Activated CD4-positive, CD25-positive, alpha-beta regulatory T cell treated with anti-CD3 and anti-CD28 coated beads, Interleukin-2, amount 50 U/mL, for 16 hours (primary cell): ENCODE data around the gene MOXD1.

Experiments used
- DNase-seq: peaks from one replicate; pipeline ENCODE4 v3.0.0-alpha.2; 2020; ENCODE audit warnings: low read depth, low spot score

The MOXD1 gene

DNA sequence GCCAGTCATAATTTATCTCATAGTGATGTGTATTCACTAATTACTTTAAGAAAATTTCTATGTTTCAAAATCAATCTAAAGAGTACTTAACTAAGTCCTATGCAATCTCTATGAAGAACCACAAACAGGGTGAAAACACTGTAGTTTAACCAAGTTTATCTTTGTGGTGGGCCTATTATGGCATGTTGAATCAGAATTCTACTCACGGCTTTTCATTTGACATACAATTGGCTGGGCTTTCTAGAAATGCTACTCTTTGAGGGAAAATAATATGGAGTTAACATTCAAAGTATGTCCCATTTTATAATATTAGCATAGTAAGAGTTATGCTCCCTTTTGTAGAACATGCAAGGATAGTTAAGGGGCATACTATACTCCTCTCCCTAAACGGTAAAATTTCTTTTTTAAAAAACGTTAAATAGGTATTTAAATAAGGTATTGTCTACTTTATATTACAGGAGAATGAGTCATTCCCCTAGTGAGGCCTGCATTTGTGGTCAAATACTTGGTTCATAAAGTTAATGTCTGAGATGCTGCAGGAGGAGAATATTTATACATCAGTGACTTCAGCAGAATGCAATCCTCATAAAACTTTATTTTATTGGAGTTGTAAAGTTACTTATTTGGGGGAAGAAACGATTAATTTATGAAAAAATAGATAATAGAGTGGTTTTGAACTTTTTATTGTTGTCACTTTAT is 1.8 kb downstream of the MOXD1 start:
- DNase-seq: no peak

DNA sequence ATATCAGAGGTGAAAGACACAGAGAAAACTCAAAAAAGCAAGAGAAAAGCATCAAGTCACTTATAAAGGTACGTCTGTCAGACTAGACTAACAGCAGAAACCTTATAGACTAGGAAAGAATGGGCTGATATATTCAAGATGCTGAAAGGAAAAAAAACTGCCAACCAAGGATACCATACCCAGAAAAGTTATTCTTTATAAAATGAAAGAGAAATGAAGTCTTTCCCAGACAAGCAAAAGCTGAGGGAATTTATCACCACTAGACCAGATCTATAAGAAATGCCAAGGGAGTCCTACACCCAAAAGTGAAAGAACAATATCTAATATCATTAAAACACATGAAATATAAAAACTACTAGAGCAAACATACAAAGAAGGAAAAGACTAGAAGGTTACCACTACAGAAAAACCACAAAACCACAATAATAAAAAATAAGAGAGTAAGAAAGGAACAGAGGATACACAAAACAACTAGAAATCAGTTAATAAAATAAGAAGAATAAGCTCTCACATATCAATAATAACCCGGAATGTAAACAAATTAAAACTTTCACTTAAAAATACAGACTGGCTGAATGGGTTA is 6.2 kb downstream of the MOXD1 start:
- no peak for DNase-seq

DNA sequence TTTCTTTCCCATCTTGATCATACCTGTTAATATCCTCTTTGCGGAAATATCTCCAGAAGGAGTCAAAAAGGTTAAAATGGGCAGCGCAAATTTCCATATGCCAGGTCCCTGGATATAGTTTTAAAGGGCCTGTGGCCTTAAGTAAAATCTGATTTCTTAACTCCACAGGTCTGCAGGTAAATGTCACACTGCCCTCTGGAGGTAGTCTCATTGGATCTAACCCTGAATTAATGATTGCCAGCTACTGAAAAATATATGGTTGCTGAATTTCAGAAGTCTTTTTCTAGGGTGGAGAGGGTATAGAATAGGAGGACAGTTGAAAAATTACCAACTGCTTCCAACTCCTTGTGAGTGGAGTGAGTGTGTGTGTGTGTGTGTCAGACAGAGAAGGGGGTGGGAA is 8.5 kb downstream of the MOXD1 start:
- DNase-seq: no peak

DNA sequence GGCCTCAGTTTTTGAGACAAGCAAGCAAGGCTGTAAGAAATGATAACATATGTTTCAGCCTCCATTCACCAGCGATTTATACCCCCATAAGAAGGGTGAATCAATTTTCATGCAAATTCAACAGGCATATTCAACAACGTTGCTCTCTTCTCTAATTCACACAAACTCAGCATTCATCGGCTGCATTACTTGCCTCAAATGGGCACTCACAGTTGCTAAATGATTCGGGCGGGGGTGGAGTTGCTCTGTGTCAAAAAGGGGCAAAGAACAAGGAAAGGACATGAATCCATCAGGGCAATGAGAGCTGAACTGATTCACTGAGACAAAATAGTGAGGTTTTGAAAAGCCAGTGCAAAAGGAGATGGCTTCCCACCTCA is 9.0 kb downstream of the MOXD1 start:
- no peak for DNase-seq

DNA sequence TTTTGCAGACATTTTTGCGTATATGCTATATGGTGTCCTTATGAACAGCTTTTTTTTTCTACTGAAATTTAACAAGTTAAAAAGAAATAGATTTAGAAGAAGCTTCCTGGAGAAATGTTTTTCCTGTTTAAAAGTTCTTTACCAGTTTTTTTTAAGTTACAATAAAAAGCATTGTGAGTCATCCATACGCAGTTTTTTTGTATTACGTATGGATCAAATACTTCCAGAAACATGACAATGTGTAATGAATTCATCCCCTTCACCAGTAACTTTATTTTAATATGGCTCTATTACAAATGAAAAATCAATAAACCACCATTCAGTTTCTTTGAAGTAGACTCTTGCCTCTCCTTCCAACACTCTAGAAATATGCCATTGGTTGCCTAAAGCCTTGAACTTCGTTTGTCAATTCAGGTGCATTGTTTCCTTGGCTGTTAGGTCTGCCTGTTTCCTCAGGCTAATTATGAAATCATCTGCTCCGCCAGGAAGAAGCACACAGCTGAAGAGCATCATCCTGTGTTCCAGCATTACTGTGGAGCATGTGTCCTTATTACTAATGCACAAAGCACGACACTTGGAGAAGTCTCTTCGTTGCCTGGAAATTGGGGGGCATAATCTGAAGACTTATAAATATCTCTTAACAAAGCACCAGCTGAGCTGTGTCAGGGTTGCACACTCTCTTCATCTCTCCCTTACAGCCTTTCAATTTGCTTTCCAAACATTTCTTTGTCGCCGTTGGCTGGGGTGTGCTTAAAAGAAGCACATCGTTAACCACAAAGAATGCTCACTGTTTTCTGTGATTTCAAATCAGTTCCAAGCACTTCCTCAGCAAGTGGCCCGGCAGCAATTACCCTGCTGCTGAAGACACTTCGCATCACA is 9.6 kb downstream of the MOXD1 start:
- no peak for DNase-seq

DNA sequence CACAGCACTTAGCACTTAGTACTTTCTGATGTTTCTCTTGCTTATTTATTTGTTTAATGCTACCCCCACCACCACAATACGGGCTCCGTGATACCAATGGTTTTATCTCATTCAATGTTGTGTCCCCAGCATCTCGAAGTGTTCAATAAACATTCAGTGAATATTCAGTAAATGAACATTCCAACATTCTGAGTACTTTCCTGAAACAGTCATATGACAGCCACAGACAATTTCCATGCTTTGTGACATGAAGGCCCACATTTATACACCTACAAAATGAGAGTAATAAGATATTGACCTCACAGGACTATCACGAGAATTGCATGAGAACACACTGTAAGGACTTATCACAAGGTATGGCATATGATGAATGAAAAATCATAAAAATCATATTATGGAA is 10.8 kb downstream of the MOXD1 start:
- DNase-seq: no peak

DNA sequence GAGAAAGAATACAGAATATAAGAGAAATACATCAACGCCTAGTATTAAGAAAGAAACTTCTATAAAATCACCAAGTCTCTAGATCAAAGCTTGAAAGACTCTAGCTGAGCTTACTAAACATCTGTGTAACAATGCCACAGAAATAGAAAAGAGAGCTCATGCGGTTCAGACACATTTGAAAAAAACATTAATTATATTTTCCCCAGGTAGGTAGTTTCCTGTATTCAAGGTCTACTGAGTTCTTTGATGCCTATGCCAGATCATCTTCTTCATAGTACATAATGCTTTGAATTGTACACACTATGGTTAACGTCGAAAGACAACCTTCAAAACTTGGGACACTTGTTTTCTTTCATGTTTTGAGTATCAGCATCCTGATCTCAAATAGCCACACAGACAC is 11.3 kb downstream of the MOXD1 start:
- no peak for DNase-seq

DNA sequence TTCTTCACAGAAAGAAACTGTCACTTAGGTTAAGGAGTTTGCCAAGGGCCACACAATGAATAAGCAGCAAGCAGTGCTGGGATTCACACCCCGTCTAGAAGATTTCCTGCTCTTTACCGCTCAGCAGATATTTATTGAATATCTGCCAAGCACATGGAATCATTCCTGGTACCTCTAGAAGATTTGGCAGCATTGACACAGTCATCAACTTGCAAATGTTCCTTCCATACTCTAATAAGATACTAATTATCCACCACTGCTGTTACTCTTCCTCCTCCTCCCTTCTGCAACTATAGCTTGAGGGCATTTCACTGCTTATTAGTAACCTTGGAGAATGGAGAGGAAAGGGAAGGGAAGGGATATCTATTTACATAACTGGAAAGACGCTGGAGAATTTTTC is 13.0 kb downstream of the MOXD1 start:
- no peak for DNase-seq

DNA sequence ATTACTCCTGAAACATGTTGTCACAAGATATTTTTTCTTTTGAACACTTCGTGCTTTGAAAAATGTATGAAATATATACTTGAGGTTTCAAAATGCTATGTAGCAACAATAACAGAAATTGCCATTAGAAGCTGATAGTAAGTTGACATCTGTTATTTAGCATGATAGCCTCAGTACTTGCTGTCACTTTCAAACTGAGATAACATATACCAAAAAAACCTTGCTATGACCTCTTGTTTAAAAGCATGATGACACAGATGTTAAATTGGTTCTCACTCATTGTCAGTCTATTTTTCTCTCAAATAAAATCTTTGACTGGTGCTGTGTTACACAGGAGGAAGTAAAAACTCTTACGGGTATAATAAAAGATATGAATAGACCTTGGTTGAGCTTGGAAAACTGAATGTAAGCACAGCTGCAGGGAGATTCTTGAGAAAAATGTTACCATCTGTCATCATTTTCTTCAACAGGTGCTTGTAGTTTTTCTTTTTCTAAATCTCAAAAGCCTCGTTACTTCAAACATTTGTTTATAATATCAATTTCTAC is 18.6 kb downstream of the MOXD1 start:
- no peak for DNase-seq

DNA sequence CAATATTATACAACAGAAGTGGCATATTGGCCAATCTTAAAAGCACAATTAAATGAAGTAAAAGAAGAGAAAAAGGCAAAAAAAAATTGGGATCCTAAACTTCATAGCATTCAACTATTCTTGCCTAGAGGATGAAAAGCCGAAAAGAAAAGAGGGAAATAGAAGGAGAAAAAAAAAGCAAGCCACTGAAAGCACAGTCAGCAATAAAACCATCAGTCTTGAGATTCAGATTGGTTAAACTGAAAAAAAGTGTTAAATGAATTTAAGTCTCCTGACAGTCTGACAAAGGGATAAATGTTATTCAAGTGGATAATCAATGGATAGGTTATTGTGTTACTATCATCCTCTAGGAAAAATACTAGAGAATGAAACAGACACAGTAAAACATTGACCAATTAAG is 19.9 kb downstream of the MOXD1 start:
- DNase-seq: no peak

DNA sequence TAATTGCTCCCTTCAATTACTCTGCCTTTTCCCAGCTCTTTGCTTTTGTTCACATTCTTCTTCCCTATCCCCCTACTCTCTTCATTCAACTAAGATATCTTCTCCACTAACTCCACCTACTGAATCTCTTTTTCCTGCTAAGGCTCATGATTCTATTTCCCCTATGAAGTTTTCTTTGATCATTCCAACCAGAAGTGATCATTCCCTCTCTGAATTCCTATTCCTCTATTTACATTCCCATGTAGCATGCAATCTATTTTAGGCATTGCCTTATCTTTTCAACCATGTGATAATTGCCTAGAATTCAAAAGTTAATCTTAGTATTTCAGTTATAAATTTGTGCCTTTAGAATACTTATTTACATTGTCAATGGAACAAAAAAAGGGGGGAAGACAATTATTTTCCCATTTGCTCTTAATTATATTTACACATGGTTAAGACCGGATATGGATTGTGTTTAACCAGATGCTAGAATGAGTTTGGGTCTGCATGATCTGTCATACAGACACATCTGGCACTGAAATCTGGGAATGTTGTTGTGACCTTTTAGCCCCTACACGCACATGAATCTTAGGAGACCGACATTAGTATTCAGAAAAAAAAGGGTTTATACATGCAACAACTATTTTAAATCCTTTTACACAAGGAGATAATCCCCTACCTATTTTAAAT is 20.8 kb downstream of the MOXD1 start:
- no peak for DNase-seq

DNA sequence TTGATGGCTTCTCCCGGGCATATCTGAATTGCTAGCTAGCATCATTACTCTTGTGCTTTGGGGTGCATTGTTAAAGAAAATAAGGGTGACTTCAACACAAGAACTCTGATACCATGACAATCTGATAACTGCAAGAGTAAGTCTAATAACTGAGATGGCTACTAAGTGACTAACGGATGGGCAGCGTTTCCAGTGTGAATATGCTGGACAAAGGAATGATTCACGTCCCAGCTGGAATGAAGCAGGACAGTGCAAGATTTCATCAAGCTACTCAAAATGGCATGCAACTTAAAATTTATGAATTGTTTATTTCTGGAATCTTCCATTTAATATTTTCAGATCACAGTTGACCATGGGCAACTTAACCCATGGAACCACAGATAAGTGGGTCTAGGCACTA is 31.7 kb downstream of the MOXD1 start:
- no peak for DNase-seq

DNA sequence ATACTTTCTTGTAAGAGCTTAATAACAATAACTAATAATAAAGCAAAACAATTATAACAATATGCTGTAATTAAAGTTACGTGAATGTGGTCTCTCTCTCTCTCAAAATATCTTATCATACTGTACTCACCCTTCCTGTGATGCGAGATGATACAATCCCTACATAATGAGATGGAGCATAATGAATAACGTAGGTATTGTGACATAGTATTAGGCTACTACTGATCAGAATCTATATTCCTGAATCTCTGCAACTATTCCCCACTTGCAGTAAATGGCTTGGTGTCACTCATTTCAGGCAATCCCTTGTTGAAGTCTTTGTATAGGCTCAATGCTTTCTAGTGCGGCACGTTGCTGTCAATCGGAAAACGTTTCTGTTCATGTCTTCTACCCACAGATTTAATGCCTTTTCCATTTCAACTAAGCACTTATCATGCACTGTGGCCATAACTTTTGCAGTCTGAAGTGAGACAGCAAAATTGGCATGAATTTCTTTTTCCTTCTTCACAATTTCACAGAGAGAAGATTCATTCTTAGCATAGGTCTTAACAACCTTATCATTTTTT is 32.3 kb downstream of the MOXD1 start:
- no peak for DNase-seq

DNA sequence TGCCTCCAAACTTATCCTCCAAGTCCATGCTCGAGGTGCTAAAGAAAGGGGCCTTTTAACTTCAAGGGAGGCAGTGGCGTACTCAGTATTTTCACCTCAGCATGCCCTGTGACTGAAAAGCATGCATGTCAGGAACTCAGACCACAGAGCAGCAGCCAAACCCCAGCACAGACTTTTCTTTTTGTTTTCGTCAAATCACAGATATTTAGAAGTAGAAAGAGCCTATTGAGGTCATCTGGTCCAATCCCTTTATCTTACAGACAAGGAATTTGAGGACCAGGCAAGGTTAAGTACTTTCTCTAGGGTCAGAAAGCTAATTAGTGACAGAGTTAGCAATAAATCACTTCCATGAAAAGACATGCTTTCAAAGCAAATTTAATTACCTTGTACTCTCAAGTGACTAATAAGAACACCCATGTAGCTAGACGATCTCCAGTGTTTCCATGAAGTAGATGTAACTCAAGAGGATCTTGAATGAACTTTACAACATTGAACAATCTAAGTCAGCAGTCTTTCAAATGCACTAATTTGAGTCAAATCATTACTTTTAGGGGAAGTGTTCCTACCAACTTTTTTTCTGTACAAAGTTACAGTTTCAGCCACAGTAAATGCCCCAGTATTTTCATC is 35.9 kb downstream of the MOXD1 start:
- DNase-seq: no peak

DNA sequence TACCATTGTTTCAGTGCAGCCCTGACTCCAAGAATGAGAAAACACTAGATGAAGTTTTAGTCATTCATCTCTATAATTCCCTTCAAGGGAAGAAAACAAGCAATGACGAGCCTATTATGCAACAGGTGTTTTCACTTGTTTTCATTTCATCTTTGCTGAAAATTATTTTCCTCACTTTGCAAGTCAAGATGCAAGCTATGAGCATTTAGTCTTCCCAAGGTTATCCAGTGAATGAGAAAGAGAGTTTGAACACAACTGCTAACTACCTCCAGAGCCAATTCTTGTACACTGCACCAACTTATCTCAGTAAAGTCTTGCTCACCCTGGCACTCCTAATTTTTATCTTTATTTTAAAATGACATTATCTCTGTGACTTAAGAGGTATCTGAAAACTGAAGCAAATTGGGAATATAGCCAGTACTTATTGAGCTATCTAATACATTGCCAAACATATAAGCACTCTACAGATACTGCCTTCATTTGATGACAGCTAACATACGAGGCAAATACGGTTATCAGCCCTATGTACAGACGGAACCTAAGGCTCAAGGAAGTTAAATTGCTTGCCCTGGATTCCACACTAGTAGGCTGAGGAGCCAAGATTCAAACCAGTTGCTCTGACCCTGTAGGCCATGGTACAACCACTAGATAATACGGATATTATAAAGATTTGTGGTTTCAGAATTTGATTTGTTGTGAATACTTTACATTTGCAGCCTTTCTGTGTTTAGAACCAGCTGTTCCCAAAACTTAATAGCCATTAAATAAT is 36.8 kb downstream of the MOXD1 start:
- no peak for DNase-seq

DNA sequence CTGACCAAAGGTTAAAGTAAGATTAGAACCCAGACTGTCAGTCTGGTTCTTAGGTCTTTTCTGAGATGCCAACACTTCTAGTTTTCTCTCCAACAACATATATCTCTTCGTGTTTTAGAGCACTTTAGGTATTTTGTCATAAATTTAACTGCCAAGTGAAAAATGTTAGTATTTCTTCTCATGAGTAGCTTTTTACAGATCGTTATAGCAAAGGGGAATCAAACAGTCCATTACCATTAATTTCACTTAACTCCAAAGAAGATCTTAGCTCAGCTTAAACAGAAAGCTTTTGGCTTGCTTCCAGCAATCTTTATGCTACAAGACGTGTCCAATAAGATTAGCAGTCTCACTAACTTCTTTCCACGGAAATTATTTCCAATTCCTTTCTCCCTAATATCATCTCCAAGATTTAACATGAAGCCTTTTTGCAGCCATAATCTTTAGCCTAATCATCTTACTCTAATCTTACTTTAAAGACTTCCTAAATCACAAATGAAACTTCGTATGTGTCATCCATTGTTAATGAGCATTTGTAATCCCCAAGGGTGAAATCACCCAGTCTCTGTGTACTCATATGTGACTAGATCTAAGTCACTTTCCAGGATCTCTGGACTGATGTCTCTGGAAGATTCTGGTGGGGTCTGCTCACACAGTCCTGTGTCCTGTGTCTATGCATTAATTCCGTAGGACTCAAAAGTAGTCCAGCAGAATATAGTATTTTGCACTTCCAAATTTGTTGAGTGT is 38.7 kb downstream of the MOXD1 start:
- no peak for DNase-seq

DNA sequence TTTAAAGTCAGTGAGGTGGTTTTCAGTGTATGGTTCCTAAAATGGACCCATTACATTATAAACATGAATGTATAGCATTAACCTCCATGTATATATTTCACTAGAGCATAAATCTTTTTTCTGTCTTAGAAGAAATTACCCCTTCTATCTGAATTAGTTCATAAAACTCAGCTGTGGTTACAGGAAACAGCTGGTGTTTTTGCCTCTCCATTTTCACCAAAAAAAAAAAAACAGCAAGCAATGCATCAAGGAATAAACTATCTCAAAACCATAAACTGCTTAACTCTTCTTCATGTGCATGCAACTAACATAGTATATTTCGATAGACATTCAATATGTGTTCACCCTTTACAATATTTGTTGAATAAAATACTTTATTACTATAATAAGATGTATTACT is 40.2 kb downstream of the MOXD1 start:
- no peak for DNase-seq

DNA sequence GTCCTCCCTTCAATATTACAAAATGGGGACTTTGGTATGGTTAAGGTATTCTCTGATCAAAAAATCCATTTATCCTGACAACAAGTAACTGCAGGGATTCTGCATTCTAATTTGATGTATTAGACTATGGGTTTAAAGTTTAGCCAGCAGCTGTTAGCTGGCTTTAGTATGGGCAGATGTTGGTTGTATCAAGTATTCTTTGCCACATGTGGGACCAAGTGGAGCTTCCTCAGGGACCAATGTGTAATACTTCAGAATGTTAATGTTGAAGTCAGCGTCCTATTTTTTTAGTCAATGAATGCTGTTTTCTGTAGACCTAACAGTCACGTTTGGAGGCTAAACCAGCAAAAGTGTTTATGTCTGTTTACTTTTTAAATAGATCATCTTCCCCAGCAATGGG is 41.4 kb downstream of the MOXD1 start:
- no peak for DNase-seq

DNA sequence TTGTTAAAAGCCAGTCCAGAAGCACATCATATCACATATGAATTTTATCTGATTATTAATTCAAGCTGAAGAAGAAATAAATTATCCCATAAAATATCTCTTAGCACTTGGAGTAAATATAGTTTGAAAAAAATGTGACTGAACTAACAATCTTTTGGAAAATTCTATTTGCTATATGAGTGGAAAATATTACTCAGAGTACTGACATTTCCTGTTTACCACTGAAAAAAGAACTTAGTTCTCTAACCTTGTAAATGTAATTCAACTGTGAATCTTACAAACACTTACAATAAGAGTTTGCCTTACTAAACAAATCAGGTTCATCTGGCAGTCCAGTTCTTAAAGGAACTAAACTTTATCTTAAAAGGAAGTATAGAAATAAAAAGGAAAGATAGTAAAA is 44.2 kb downstream of the MOXD1 start:
- DNase-seq: no peak
